AML-193 (cell line): Measurements from ENCODE around the gene GTF2F2.
A peak's percentile ranks its signal among the peaks of the same experiment; 100 is the strongest.

Experiments
- DNase-seq, 2 experiments: peaks; one replicate each; lab custom pipeline; 2025; lab: John Stamatoyannopoulos, UW

The GTF2F2 gene, protein sequence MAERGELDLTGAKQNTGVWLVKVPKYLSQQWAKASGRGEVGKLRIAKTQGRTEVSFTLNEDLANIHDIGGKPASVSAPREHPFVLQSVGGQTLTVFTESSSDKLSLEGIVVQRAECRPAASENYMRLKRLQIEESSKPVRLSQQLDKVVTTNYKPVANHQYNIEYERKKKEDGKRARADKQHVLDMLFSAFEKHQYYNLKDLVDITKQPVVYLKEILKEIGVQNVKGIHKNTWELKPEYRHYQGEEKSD

GRCh38 chr13:45119991-45120864 lies at the start of gene GTF2F2:
GTF2F2 (plus strand) TSS chr13:45120510; CDS start chr13:45120656, 146 bp downstream.
- DNase-seq, result peak; percentile 93

DNA sequence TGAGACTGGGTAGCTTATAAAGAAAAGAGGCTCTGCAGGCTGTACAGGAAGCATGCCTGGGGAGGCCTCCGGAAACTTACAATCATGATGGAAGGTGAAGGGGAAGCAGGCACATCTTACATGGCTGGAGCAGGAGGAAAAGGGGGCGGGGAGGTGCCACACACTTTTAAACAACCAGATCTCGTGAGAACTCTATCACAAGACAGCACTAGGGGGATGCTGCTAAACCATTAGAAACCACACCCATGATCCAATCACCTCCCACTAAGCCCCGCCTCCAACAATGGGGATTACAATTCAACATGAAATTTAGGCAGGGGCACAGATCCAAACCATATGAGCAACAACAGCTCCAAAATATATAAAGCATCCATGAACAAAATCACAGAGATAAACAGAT lies 46.5 kb upstream of the GTF2F2 start:
- no peak for DNase-seq

GRCh38 chr13:45074721-45075120 lies 45.6 kb upstream of the GTF2F2 start:
- no peak for DNase-seq

DNA sequence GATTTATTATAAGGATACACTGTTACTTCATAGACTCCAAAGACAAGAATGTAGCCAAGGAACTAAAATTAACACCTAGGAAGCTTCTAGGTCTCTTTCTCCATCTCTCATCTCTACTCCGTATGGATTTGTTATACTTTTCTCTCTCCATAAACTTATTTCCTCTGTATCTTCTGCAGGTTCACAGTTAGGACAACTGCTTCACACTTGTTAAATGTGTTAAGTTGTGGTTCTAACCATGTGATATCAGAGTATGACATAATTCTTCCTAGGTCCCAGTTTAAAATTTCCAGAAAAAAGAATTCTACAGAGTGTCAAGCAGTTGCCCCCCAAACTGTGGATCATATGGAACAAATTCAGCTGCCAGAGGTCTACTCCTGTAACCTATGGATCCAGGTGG lies 42.3 kb upstream of the GTF2F2 start:
- no peak for DNase-seq

GRCh38 chr13:45082964-45083363 lies 37.3 kb upstream of the GTF2F2 start:
- DNase-seq, result no peak

- DNase-seq, result no peak
Measured at GRCh38 chr13:45084515-45084914, 35.8 kb upstream of the GTF2F2 start.

- no peak for DNase-seq
Measured at GRCh38 chr13:45086484-45086883, 33.8 kb upstream of the GTF2F2 start.

GRCh38 chr13:45092663-45093062 lies 27.6 kb upstream of the GTF2F2 start:
- no peak for DNase-seq

DNA sequence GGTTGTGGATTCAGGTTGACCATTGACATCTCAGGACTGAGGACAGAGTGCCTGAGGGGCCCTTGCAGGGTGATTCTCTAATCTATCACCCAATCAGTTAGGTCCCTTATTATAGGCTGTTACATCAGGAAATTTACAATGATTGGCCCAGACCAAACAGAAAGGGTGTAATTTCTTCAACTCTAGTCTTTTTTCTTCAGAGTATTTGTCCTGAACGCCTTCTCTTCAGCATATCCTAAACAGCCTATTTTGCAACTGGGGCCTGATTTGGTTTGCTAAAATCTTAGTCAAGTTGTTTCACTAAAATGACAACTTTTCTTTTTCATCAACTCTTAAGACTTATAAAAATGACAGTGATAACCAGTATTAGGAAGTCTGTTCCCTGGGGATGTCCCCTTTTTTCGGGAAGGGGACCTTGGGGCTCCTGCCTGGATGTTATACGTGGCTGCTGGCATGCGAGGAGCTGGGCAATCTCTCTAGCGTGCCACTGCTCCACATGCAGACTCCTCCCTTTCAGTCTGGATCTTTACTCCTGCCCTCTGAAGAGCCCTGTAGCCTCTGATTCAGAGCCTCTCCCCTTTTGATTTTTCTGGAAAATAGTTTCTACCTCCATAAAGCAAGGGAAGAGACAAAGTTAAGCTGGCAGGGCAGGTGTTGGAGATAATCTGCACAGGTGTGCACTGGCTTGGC lies 19.6 kb upstream of the GTF2F2 start:
- DNase-seq, result no peak

DNA sequence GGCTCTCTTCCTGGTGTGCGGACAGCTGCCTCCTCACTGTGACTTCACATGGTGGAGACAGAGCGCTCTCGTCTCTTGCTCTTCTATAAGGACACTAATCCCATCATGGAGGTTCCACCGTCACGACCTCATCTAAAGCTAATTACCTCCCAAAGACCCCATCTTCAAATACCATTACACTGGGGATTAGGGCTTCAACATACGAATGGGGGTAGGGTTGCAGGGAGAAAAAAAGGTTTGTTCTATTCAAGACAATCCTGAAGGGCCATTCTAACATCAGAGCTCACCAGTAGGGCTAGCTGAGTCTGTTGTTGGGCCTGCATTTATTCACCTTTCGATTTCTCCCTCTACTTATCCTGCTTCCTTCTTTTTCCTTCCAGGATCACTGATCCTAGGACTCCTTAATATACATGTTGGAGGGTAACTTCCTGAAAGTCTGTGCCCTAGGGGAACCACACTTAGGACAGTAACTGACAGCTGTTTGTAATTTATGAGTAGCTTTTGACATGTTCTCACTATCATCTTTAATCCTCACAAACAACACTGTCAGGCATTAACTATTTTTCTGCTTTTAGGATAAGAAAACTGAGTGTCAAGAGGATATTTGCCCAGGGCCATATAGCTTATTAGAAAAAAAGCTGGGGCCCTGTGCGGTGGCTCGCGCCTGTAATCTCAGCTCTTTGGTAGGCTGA lies 18.8 kb upstream of the GTF2F2 start:
- no peak for DNase-seq

DNA sequence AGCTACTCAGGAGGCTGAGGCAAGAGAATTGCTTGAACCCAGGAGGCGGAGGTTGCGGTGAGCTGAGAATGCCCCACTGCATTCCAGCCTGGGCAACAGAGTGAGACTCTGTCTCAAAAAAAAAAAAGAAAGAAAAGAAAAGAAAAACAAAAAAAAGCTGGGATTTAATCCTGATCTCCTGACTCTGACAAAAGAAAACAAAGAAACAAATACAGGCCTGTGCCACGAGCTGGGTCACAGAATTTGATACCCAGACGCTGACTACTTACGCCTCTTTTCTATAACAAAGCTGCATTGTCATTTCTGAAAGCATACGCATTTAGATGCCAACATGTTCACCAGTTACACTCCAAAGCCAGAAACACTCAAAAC lies 18.2 kb upstream of the GTF2F2 start:
- DNase-seq, result no peak

GRCh38 chr13:45103449-45103848 lies 16.9 kb upstream of the GTF2F2 start:
- no peak for DNase-seq

DNA sequence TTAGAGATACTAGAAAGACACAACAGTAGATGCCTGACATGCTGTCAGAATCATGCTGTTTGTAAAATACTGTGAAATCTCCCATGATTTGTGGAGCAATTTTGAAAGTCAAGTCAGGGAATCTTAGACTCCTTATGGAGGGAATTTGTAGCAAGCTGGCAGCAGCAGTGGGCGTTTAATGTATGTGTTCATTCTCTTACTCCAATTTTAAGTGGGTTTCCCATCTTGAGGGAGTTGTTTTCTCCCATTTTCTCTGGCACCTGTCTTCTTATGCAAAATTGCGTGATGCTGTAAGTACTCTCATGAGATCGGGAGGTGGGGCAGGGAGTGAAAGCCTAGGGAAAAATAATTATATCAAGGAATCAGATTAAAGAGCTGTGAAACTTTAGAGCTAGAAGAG lies 16.0 kb upstream of the GTF2F2 start:
- no peak for DNase-seq

DNA sequence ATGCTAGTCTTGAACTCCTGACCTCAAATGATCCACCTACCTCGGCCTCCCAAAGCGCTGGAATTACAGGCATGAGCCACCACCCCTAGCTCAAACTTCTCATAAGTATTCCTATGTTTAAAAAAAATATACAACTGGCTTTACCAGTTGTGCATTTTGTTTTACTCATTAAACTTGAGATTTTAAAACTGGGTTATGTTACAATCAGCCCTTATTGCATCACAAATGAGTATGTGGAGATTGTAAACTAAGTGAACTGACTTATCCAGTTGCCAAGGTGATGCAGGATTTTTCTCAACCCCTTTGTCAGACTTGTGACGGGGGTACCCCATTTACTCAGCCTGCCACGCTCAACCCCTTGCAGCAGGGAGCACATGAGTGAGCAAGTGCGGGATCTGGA lies 14.4 kb upstream of the GTF2F2 start:
- DNase-seq, result no peak

GRCh38 chr13:45107539-45107938 lies 12.8 kb upstream of the GTF2F2 start:
- DNase-seq, result no peak

DNA sequence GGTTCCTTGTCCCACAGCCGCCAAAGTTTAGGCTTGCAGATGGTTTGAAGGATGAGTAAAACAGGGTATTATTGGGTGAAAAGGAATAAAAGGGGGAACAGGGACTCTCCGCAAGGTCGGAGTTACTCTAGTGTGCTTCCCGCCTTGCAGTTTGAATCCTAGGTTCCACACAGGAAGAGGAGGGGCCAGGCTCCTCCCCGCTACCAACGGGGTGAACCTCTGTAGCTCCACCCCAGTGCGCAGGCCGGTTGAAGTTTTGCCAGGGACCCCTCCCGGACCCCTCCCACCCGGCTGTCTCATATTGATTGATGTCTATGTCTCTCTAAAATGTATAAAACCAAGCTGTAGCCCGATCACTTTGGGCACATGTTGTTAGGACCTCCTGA lies 11.6 kb upstream of the GTF2F2 start:
- DNase-seq, result no peak

DNA sequence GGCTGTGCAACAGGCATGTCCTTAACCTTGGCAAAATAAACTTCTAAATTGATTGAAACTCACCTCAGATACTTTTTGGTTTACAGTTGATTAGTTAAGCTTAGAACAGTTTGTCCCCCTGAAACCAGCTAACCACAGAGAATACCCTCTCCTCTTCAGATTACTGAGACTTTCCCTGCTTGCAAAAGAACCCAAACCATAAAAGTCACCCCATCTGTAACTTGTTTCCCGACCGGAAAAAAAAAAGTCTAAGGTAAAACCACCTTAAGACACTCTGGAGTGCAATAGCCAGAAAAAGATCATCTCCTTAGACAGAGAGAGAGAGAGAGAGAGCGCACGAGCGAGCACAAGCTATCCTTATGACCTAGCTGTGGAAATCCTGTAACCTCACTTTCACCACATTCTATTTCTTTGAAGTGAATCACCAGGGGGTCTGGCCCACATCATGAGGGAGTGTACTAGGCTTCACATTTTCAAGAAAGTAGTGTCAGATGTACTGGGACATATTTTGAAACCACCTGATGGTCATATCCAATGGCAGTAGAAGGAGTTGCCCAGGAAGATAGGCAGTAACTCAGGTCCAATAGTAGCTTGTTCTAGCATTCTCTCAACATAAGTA lies 11.1 kb upstream of the GTF2F2 start:
- no peak for DNase-seq

- no peak for DNase-seq
Measured at GRCh38 chr13:45113233-45114224, 6.8 kb upstream of the GTF2F2 start.

DNA sequence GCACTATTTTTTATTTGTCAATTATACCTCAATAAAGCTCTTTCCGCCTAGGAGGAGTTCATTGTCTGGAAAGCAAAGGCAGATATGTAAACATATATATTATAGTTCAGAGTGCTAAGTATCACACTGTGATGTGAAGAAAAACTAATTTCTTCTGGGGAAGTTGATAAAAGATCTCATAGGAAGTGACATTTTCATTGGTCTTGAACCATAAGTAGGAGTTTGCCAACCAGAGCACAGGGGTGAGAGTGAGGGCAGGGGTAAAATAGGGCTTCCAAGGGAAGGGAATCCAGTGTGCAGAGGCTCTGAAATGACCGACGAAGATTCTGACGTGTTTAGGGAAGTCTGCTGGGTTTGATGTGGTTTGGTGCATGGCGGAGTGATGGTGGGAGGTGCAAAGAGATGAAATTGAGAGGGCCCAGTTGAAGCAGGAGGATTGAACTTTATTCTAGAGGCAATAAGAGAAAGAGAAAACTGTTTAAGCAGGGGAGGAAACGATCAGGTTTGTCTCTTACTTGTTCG lies 780 bp upstream of the GTF2F2 start:
- peak; percentile 58 to 60 for DNase-seq
